HG02973 (cell line): ENCODE results near the gene DACT2.
"Not testable (repeated sequence)": the region's sequence is repeated elsewhere in the genome, so short reads cannot be mapped to it uniquely, and the experiment has no call there.

Source experiments
- ATAC-seq: cut with Tn5 transposase; IDR thresholded peaks from one replicate; pipeline ENCODE4 v1.9.1; 2021; ENCODE audit warnings: moderate library complexity; ENCODE audit not compliant: unreplicated experiment

The DACT2 gene

GRCh38 chr6:168284187-168284586 is 35.4 kb downstream of the DACT2 start:
- no peak for ATAC-seq

GRCh38 chr6:168283686-168284025 is 35.9 kb downstream of the DACT2 start:
- no peak for ATAC-seq

DNA sequence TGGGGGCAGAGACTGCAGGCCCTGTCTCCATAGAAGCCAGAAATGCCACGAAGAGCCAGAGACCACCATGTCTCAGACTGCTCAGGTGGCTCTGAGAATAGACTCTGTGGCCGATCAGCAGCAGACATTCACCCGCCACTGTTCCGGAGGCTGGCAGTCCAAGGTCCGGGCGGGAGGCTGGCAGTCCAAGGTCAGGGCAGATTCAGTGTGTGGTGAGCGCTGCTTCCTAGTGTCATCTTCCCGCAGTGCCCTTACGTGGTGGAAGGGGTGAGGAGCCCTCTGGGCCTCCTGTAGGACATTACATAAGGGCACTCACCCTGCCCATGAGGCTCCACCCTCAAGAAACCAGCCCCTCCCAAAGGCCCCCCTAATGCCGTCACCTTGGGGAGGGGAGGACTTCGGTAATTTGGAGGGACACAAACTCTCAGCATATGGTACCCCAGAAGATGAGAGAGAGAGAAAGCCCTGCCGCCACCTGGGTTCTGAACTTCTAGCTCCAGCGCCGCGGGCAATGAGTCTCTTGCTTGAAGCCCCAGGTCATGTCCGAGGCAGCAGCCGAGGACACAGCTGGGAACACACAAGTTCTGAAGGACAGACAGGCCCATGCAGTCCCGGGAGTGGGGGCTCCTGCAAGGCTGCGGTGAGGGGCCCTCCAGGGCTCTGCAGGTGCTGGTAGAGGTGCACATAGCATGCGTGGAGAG is 36.4 kb downstream of the DACT2 start:
- no peak for ATAC-seq

- ATAC-seq: no peak
Measured at GRCh38 chr6:168281826-168282225, 37.8 kb downstream of the DACT2 start.

DNA sequence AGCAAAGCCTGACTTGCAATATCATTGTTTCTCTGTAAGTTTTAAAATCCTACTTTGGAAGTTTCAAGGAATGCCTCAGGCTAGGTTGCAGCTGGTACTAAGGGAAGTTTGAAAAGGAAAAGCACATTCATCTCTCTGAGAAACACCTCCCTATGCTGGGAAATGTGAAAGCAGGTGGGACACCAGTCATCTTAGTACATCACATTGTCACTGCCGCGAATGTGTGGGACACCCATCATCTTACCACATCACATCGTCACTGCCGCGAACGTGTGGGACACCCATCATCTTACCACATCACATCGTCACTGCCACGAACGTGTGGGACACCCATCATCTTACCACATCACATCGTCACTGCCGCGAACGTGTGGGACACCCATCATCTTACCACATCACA is 38.3 kb downstream of the DACT2 start:
- ATAC-seq: not testable (repeated sequence)

GRCh38 chr6:168280899-168281245 is 38.7 kb downstream of the DACT2 start:
- ATAC-seq: no peak

- ATAC-seq: no peak
Measured at GRCh38 chr6:168280020-168280898, 39.3 kb downstream of the DACT2 start.

GRCh38 chr6:168279403-168279935 is 40.1 kb downstream of the DACT2 start:
- no peak for ATAC-seq

DNA sequence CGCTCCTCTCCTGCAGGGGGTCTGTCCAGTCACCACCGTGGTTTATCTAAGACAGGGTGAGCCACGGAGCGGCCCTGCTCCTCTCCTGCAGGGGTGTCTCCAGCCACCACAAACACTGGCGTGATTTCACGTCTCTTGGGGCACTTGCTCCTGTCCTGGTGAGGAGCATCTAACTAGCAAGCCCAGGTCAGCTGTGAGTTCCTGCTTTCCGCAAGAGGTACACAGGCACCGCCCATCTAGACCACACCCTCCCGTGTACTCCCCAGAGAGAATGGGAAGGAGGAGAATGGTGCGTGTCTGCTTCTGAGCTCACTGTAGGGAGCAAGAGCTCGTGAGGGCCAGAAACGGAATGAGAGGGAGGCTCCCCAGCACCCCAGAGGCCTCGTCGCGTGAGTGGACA is 40.7 kb downstream of the DACT2 start:
- no peak for ATAC-seq

- no peak for ATAC-seq
Measured at GRCh38 chr6:168277274-168277669, 42.3 kb downstream of the DACT2 start.

DNA sequence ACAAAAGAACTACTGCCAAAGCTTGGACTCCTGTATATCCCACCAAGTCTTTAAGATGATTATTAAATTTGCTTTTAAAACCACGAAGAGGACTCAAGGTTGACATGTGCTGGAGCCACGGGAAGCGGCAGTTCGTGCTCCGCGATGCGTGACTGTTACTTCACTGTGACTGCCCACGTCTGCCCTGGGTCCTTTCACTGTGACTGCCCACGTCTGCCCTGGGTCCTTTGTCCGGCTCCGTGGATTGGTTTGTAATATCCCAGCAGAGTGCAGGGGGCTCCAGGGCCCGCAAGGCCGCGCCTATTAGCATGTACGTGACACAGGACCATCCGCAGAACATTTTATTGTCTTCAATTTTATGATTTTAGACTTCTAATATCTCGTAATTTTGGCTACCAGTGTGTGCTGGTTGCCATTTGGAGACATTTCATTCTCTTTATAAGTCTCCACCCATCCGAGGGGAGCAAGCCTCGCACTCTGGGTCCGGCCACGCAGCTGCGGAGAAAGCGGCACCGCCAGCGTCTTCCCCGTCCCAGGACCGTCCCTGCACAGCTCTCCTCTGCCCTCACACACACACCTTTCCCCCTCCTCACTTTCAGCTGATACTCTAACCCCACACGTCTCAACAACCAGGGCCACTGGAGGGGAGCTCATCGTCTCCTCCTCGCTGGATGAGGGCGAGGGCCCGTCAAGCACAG is 42.9 kb downstream of the DACT2 start:
- ATAC-seq: no peak

- ATAC-seq: no peak
Measured at GRCh38 chr6:168275168-168275567, 44.4 kb downstream of the DACT2 start.

- ATAC-seq: no peak
Measured at GRCh38 chr6:168274037-168274952, 45.3 kb downstream of the DACT2 start.

- no peak for ATAC-seq
Measured at GRCh38 chr6:168273441-168274036, 46.0 kb downstream of the DACT2 start.

- no peak for ATAC-seq
Measured at GRCh38 chr6:168272415-168273325, 46.9 kb downstream of the DACT2 start.

DNA sequence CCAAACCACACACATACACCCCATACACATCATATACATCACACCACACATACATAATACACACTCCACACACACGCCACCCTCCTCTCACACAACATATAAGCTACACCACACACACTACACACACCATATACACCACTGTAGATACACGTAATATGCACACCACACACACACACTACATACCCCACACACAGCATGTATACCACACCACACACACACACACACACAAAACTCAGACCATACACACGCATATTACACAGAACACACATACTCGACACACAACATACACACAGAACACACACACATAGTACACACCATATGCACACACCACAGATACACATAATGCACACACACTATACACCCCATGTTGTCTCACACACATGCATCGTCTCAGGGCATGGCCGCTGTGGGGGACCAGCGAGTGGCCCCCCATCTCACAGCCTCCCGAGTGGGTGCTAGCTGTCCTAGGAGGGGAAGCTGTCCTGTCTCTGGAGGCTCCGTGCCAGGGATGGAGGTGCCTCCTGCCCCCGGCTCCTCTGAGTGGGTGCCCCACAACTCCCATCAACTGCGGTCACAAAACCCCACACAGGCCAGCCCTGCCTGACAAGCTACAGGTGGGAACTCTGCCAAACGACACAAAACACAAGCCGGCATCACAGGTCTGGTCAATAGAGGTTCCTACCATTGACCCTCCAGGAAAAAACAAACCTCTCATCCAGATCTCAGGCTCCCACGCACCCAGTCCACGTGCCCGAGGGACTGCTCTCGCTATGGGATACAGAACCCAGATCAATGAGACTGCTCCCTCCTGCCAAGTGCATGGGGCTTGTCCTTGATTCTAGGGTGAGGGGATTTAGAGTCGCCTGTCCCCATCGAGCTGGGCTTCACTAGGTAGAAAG is 49.1 kb downstream of the DACT2 start:
- no peak for ATAC-seq

DNA sequence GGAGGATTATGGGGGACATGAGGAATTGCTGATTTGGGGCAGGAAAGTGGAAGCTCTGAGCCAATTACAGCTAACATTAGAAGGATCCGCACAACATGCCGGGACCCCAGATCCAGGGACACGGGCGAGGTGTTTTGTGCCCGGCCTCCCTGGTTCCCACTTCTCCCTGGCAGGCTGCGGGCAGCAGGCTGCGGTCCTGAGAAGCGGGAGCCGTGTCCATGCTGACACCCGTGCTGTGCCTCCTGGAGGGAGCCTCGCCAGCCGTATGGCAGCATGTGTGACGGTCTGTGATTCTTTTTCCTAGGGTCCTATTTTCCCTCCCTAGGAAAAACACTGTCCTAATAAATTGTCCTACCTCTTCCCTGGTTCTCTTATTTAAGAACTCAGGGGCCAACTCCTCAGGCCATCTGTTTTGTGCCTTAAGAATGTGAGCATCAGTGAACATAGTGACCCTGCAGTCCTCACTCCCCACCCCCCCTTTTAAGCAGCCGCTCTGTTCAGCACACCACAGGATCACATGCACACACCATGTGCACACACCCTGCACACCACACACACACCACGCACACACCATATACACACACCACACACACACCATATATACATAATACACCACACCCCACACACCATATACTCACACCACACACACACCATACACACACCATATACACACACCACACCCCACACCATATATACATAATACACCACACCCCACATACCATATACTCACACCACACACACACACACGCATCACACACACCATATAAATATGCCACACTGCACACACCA is 49.9 kb downstream of the DACT2 start:
- ATAC-seq: no peak
